Activated CD8-positive, alpha-beta T cell treated with anti-CD3 and anti-CD28 coated beads, Interleukin-2, amount 10 ng/mL, durations not matched to agents 7 days and 5 days (primary cell): ENCODE results near the gene CMPK1. TPM values are rescaled to one million over a fixed set of nuclear protein-coding genes. Genes with fewer than 3 reads are reported as not detected.
A peak's percentile ranks its signal among the peaks of the same experiment; 100 is the strongest.
"Not testable (repeated sequence)": the region's sequence is repeated elsewhere in the genome, so short reads cannot be mapped to it uniquely, and the experiment has no call there.

Experiments used
- ATAC-seq: fragments of 150-1000 bp; cut with Tn5 transposase; one replicate; pipeline ENCODE4 v1.10.0; 2021; ENCODE audit warnings: moderate library complexity
- CTCF ChIA-PET: fragments of 350-600 bp; sonication (Branson Sonifier 250); formaldehyde crosslinking; loops from one replicate; lab custom pipeline; 2021; ENCODE audit warnings: antibody characterized with exemption; lab: Charles Lee
- POLR2A ChIA-PET: fragments of 350-600 bp; sonication (Branson Sonifier 250); formaldehyde crosslinking; loops from one replicate; lab custom pipeline; 2021; ENCODE audit warnings: antibody characterized with exemption; lab: Charles Lee
- DNase-seq: peaks from one replicate; pipeline ENCODE4 v3.0.0-alpha.2; 2020
- H3K27ac Mint-ChIP-seq: one replicate; pipeline ENCODE4 v1.8.0; 2021; ENCODE audit warnings: mild to moderate bottlenecking, mixed read lengths
- H3K27me3 Mint-ChIP-seq: one replicate; pipeline ENCODE4 v1.8.0; 2021; ENCODE audit warnings: low read depth, mixed read lengths
- H3K36me3 Mint-ChIP-seq: one replicate; pipeline ENCODE4 v1.8.0; 2021; ENCODE audit warnings: low read depth, mixed read lengths
- H3K4me1 Mint-ChIP-seq: one replicate; pipeline ENCODE4 v1.8.0; 2021; ENCODE audit warnings: low read depth, mixed read lengths
- H3K4me3 Mint-ChIP-seq: one replicate; pipeline ENCODE4 v1.8.0; 2021; ENCODE audit warnings: mild to moderate bottlenecking, mixed read lengths
- H3K9me3 Mint-ChIP-seq: one replicate; pipeline ENCODE4 v1.8.0; 2022; ENCODE audit warnings: mixed read lengths; ENCODE audit not compliant: insufficient read depth
- total RNA-seq, 2 experiments: library from RNA; stranded (reverse); gene quantifications; one replicate each; pipeline ENCODE4 v1.2.3, GENCODE V29; 2021

Gene CMPK1
- total RNA-seq, 2 experiments from 2014 or later = 95.3 to 98.8 TPM

DNA sequence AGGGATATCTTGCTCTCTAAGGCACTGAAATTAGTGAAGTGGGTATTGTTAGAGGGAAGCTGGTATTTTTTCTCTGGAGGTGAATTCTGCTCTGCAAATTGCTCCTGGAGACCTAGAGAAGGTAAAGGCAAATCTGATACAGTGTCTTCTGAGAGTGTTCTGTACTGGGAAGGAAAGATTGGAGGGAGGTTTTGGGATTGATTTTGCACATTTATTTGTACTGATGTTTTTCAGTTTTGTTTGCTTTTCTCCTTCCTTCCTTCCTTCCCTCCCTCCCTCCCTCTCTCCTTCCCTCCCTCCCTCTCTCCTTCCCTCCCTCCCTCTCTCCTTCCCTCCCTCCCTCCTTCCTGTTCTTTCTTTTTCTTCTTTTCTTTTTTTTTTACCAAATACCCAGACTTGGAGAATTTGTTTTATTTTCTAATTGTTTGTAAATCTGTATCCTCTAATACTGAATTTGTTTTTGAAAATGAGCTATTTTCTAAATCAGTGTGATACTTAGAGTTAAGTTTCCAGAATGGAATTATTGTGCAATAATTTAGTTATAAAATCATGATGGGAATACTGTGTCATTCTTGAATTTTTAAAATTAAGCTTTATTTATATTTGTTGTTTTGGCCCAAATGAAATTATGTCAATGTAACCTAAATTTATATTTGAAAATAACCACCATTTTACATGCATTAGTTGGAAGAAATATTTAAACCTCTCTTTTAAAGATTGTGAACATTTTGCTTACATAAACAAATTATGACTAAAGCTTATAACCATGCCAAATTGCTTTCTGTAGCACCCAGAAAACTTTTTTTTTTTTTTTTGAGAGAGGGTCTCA is 4.9 kb downstream of the CMPK1 start:
- ATAC-seq = no peak
- H3K27ac Mint-ChIP-seq = no peak overlapping the region
- POLR2A ChIA-PET = interaction anchor here (0.7 kb wide), 1 partner anchor 735 kb away, joined by 3 read pairs; no protein-coding TSS in a partner anchor

GRCh38 chr1:47340227-47340626 is 6.6 kb downstream of the CMPK1 start:
- Mint-ChIP-seq H3K9me3 (no peaks in the 10 kb centered on the region), H3K36me3 (peaks cover 18% of the 10 kb centered on the region), H3K4me3 (no peak overlapping the region), H3K4me1 (peaks cover 15% of the 10 kb centered on the region), H3K27ac (no peak overlapping the region), H3K27me3 (no peaks in the 10 kb centered on the region)
- CTCF ChIA-PET = interaction anchor here (1.5 kb wide), 1 partner anchor 10 kb away, joined by 4 read pairs; no protein-coding TSS in a partner anchor
- DNase-seq = no peak
- ATAC-seq = no peak
- POLR2A ChIA-PET = no interaction called here

More for the DNA sequence above, 4.9 kb downstream of the CMPK1 start:
- no peak for DNase-seq
- Mint-ChIP-seq H3K36me3 (peaks cover 18% of the 10 kb centered on the region), H3K4me3 (no peak overlapping the region), H3K9me3 (no peaks in the 10 kb centered on the region), H3K4me1 (peaks cover 21% of the 10 kb centered on the region), H3K27me3 (no peaks in the 10 kb centered on the region)
- CTCF ChIA-PET = interaction anchor here (1.3 to 2.3 kb wide), 3 partner anchors 8 to 99 kb away, joined by 3 to 7 read pairs (median 4); partner anchors contain the start of gene FOXD2

GRCh38 chr1:47346979-47347378 is 13.4 kb downstream of the CMPK1 start:
- DNase-seq, ATAC-seq, H3K9me3 Mint-ChIP-seq, POLR2A ChIA-PET, H3K4me3 Mint-ChIP-seq, CTCF ChIA-PET, H3K27me3 Mint-ChIP-seq, H3K27ac Mint-ChIP-seq, H3K4me1 Mint-ChIP-seq: not testable (repeated sequence)
- H3K36me3 Mint-ChIP-seq = peaks cover 15% of the 10 kb centered on the region

GRCh38 chr1:47347735-47348134 is 14.1 kb downstream of the CMPK1 start:
- Mint-ChIP-seq H3K4me1 (peaks cover 2% of the 10 kb centered on the region), H3K9me3 (no peaks in the 10 kb centered on the region), H3K27me3 (no peaks in the 10 kb centered on the region), H3K27ac (no peak overlapping the region), H3K4me3 (no peak overlapping the region), H3K36me3 (peaks cover 15% of the 10 kb centered on the region)
- CTCF ChIA-PET = no interaction called here
- no peak for ATAC-seq
- no peak for DNase-seq
- POLR2A ChIA-PET = no interaction called here

- DNase-seq (no peak), ATAC-seq (no peak)
- ChIA-PET CTCF (interaction anchor here (1.0 kb wide), 1 partner anchor 34 kb away, joined by 3 read pairs; the partner anchor contains the start of gene STIL), POLR2A (no interaction called here)
- H3K27me3 Mint-ChIP-seq = no peaks in the 10 kb centered on the region
- peaks cover 15% of the 10 kb centered on the region for H3K36me3 Mint-ChIP-seq
- no peaks in the 10 kb centered on the region for H3K9me3 Mint-ChIP-seq
- H3K27ac Mint-ChIP-seq = no peak overlapping the region
- H3K4me3 Mint-ChIP-seq = no peak overlapping the region
- H3K4me1 Mint-ChIP-seq = peaks cover 2% of the 10 kb centered on the region
Observed at GRCh38 chr1:47348246-47348645, 14.7 kb downstream of the CMPK1 start.

GRCh38 chr1:47351305-47351704 is 17.7 kb downstream of the CMPK1 start:
- ChIA-PET CTCF (interaction anchor here (0.8 kb wide), 1 partner anchor 375 kb away, joined by 3 read pairs; no protein-coding TSS in a partner anchor), POLR2A (no interaction called here)
- H3K27me3 Mint-ChIP-seq = no peaks in the 10 kb centered on the region
- ATAC-seq (peak; percentile 23), DNase-seq (no peak)
- H3K9me3 Mint-ChIP-seq = no peaks in the 10 kb centered on the region
- peaks cover 2% of the 10 kb centered on the region for H3K4me1 Mint-ChIP-seq
- no peak overlapping the region for H3K27ac Mint-ChIP-seq
- H3K36me3 Mint-ChIP-seq = peaks cover 11% of the 10 kb centered on the region
- no peak overlapping the region for H3K4me3 Mint-ChIP-seq

DNA sequence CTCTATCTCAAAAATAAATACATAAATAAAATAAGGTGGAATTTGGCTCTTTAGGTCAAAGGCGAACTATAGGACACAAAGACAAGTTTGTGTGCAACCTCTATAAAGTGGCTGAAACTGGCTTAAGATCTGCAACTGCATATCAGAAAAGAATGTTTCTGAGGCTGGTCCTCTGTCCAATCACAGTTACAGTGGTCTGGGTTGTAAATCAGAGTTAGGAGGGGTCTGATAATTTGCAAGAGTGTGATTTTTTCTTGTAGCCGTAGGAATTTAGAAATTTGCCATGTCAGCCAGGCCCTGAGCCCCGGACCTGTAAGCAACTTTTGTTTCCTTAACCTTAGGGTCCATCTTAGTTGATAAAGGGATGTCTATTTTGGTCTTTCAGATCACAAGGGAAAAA is 27.8 kb downstream of the CMPK1 start:
- Mint-ChIP-seq H3K9me3 (no peaks in the 10 kb centered on the region), H3K4me3 (no peak overlapping the region), H3K36me3 (no peaks in the 10 kb centered on the region), H3K27ac (no peak overlapping the region), H3K4me1 (peaks cover 4% of the 10 kb centered on the region), H3K27me3 (no peaks in the 10 kb centered on the region)
- DNase-seq = no peak
- CTCF ChIA-PET = no interaction called here
- no peak for ATAC-seq
- POLR2A ChIA-PET = no interaction called here

DNA sequence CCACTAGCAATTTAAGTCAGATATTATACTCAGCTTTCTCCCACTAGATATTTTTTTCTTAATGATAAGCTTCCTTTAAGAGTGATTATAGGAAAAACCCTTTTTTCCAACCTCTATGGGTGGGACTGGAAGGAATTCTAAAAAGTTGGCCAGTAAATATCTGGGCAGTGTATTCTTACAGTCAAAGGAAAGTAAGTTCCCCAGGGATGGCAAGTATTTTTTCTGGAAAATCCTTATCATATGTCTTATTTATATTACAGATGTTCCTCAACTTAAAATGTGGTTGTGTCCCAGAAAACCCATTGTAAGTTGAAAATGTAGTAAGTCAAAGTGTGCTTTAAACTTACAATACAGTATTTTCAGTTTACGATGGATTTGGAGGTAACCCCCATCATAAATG is 29.2 kb downstream of the CMPK1 start:
- Mint-ChIP-seq H3K36me3 (no peaks in the 10 kb centered on the region), H3K27ac (no peak overlapping the region), H3K27me3 (no peaks in the 10 kb centered on the region), H3K9me3 (no peaks in the 10 kb centered on the region), H3K4me1 (peaks cover 4% of the 10 kb centered on the region), H3K4me3 (no peak overlapping the region)
- ChIA-PET CTCF (no interaction called here), POLR2A (no interaction called here)
- no peak for DNase-seq
- ATAC-seq = no peak

- CTCF ChIA-PET = no interaction called here
Observed at GRCh38 chr1:47367651-47368050, 34.1 kb downstream of the CMPK1 start.

DNA sequence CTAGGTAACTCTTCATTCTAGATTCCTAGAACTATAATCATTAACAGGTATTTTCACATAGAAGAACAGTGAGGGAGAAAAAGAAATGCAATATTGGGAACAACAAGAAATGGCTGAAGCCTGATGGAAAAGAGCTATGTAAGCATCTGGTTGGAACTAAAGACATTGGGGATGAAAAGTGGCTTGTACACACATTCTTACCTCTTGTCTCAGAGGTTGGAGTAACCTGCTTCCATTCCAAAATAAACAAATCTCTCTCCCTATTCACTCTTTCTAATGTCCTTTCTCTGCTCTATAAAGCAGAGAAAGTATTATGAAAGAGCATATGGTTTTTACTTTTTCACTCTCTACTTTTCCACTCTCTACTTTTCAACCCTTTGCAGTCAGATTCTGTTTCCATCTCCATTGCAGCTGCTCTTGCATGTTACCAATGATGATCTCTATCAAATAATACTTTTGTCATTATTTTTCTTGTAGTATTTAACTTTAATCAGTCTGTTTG is 37.5 kb downstream of the CMPK1 start:
- Mint-ChIP-seq H3K27me3 (no peaks in the 10 kb centered on the region), H3K36me3 (peaks cover 36% of the 10 kb centered on the region), H3K4me3 (no peak overlapping the region), H3K27ac (no peak overlapping the region), H3K9me3 (no peaks in the 10 kb centered on the region), H3K4me1 (no peaks in the 10 kb centered on the region)
- ATAC-seq = no peak
- ChIA-PET CTCF (interaction anchor here (1.3 kb wide), 1 partner anchor 339 kb away, joined by 3 read pairs; no protein-coding TSS in a partner anchor), POLR2A (no interaction called here)
- no peak for DNase-seq

More at GRCh38 chr1:47367651-47368050, 34.1 kb downstream of the CMPK1 start:
- no peak for ATAC-seq
- Mint-ChIP-seq H3K9me3 (no peaks in the 10 kb centered on the region), H3K27me3 (no peaks in the 10 kb centered on the region), H3K4me1 (peaks cover 4% of the 10 kb centered on the region), H3K36me3 (peaks cover 22% of the 10 kb centered on the region), H3K27ac (no peak overlapping the region), H3K4me3 (no peak overlapping the region)
- POLR2A ChIA-PET = no interaction called here
- DNase-seq = no peak

- ChIA-PET POLR2A (no interaction called here), CTCF (no interaction called here)
- DNase-seq = no peak
- no peaks in the 10 kb centered on the region for H3K9me3 Mint-ChIP-seq
- peaks cover 2% of the 10 kb centered on the region for H3K4me1 Mint-ChIP-seq
- H3K27ac Mint-ChIP-seq = no peak overlapping the region
- no peak overlapping the region for H3K4me3 Mint-ChIP-seq
- H3K36me3 Mint-ChIP-seq = peaks cover 41% of the 10 kb centered on the region
- no peaks in the 10 kb centered on the region for H3K27me3 Mint-ChIP-seq
- ATAC-seq = no peak
Observed at GRCh38 chr1:47374501-47374900, 40.9 kb downstream of the CMPK1 start.

DNA sequence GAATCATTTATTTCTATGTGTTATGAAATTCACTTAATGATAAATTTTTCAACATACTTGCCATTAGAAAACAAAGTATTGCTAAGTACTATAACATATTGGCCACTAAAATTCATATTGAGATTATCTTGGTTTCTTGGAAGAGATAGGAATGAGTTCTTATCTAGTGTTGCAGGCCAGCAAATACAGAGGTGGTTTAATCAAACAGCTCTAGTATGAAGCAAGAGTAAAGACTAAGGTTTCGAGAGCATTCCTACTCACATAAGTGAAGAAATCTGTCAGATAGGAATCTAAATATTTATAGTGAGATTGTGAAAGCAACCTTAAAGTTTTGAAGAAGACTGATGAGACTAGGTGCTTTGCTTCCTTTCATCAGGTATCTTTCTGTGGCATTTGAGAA is 44.6 kb downstream of the CMPK1 start:
- peaks cover 2% of the 10 kb centered on the region for H3K4me1 Mint-ChIP-seq
- DNase-seq (no peak), ATAC-seq (no peak)
- peaks cover 31% of the 10 kb centered on the region for H3K36me3 Mint-ChIP-seq
- no peaks in the 10 kb centered on the region for H3K27me3 Mint-ChIP-seq
- CTCF ChIA-PET = no interaction called here
- POLR2A ChIA-PET = no interaction called here
- no peak overlapping the region for H3K27ac Mint-ChIP-seq
- H3K4me3 Mint-ChIP-seq = no peak overlapping the region
- H3K9me3 Mint-ChIP-seq = no peaks in the 10 kb centered on the region
